GM12875 (cell line): ENCODE data around the gene TCF7.

Experiments
- H3K4me3 ChIP-seq: one replicate; pipeline ENCODE4 v1.5.1; 2011; ENCODE audit warnings: low read depth, low read length, control low read depth
- CTCF ChIP-seq: IDR thresholded peaks from 2 replicates; pipeline ENCODE4 v1.5.1; 2011; ENCODE audit warnings: low read depth, mild to moderate bottlenecking, control low read depth, inconsistent platforms, low read length, moderate library complexity, borderline replicate concordance; ENCODE audit not compliant: insufficient read depth

TCF7 gene

GRCh38 chr5:134099288-134099872 lies 15.1 kb upstream of the TCF7 start:
- TF ChIP-seq CTCF: no peak
- H3K4me3 ChIP-seq: no peak overlapping the region

GRCh38 chr5:134099939-134100282 lies 14.6 kb upstream of the TCF7 start:
- no peak for TF ChIP-seq CTCF
- H3K4me3 ChIP-seq: no peak overlapping the region

- no peak overlapping the region for H3K4me3 ChIP-seq
Measured at GRCh38 chr5:134100283-134101091, 14.0 kb upstream of the TCF7 start.

GRCh38 chr5:134101686-134102439 lies 12.6 kb upstream of the TCF7 start:
- H3K4me3 ChIP-seq: no peak overlapping the region
- peak; percentile 94 for TF ChIP-seq CTCF

More at GRCh38 chr5:134100283-134101091, 14.0 kb upstream of the TCF7 start:
- TF ChIP-seq CTCF: no peak

- no peak for TF ChIP-seq CTCF
- no peak overlapping the region for H3K4me3 ChIP-seq
Measured at GRCh38 chr5:134103397-134103796, 11.1 kb upstream of the TCF7 start.

- TF ChIP-seq CTCF: no peak
- H3K4me3 ChIP-seq: no peak overlapping the region
Measured at GRCh38 chr5:134103998-134104654, 10.4 kb upstream of the TCF7 start.
